HepG2 (cell line): ENCODE results near the gene CUL5. TPM values are rescaled to one million over a fixed set of nuclear protein-coding genes. Genes with fewer than 3 reads are reported as not detected.

Experiments
- ATAC-seq: fragments of 200-7000 bp; cut with Tn5 transposase; 3 replicates; pipeline ENCODE4 v1.9.1; 2020; ENCODE audit warnings: mild to moderate bottlenecking, moderate library complexity
- BruUV-seq: library from RNA; stranded (reverse); fragments of 400-500 nt; replicated peaks from 2 replicates; lab custom pipeline; 2021; lab: Mats Ljungman, UMichigan
- CTCF ChIA-PET: fragments of 300-600 bp; formaldehyde crosslinking; extraction: SDS; loops from one replicate; lab custom pipeline; 2021; ENCODE audit warnings: low total read pairs, inconsistent platforms, low intra/inter-chr PET ratio; lab: Yijun Ruan, JAX
- POLR2A ChIA-PET: fragments of 350-600 bp; sonication (Branson Sonifier 250); formaldehyde crosslinking; loops from one replicate; lab custom pipeline; 2020; ENCODE audit warnings: antibody characterized with exemption, inconsistent platforms; lab: Yijun Ruan, JAX
- DNase-seq: peaks from one replicate; pipeline ENCODE4 v3.0.0-alpha.2; 2015; ENCODE audit warnings: low spot score
- FAIRE-seq: peaks from 3 replicates; lab custom pipeline; 2011; peaks lifted over from hg19 to GRCh38; lab: Jason Lieb, UNC
- H2AFZ ChIP-seq: one replicate; pipeline ENCODE4 v1.6.1; 2011; ENCODE audit warnings: low read length, inconsistent platforms
- H3K27ac ChIP-seq: fragments of 300-600 bp; 3 replicates; pipeline ENCODE4 v1.8.0; 2011; ENCODE audit warnings: mixed run types, mild to moderate bottlenecking, mixed read lengths, low read length, inconsistent platforms; ENCODE audit not compliant: insufficient read depth; ENCODE audit errors: extremely low read length
- H3K27me3 ChIP-seq, 2 experiments: fragments of 200-600 bp in 1 of 2; 2 replicates in 1 of 2; 3 replicates in 1 of 2; pipeline versions ENCODE4 v1.6.0 to v1.8.0; 2011; ENCODE audit warnings: low read length in 2 of 2, mild to moderate bottlenecking in 2 of 2, moderate library complexity in 2 of 2, inconsistent platforms in 1 of 2; ENCODE audit not compliant: insufficient read depth in 2 of 2, control insufficient read depth in 1 of 2
- H3K36me3 ChIP-seq, 2 experiments: fragments of 200-600 bp in 1 of 2; replicated peaks in 1 of 2; 2 replicates in 1 of 2; 3 replicates in 1 of 2; pipeline versions ENCODE4 v1.5.1 to v1.8.0; 2011; ENCODE audit warnings: low read length in 2 of 2, inconsistent platforms in 1 of 2; ENCODE audit not compliant: insufficient read depth in 2 of 2, control insufficient read depth in 1 of 2
- H3K4me1 ChIP-seq: 2 replicates; pipeline ENCODE4 v1.5.1; 2012; ENCODE audit warnings: low read length, inconsistent platforms; ENCODE audit not compliant: insufficient read depth
- H3K4me2 ChIP-seq: 2 replicates; pipeline ENCODE4 v1.6.0; 2011; ENCODE audit warnings: low read depth, low read length, inconsistent platforms
- H3K4me3 ChIP-seq, 3 experiments: fragments of 200-600 bp in 1 of 3; sonication (generic), shearing (Covaris generic) in 1 of 3; replicated peaks in 1 of 3; 2 replicates each; pipeline ENCODE4 v1.5.1; 2011 to 2016; ENCODE audit warnings: low read length in 3 of 3, inconsistent platforms in 2 of 3, low read depth in 2 of 3, mild to moderate bottlenecking in 2 of 3, control low read depth in 1 of 3, mixed read lengths in 1 of 3; ENCODE audit not compliant: insufficient read depth in 1 of 3
- H3K79me2 ChIP-seq: one replicate; pipeline ENCODE4 v1.6.1; 2011; ENCODE audit warnings: low read length, inconsistent platforms; ENCODE audit not compliant: insufficient read depth
- H3K9ac ChIP-seq: 2 replicates; pipeline ENCODE4 v1.6.0; 2011; ENCODE audit warnings: mild to moderate bottlenecking, low read depth, low read length, inconsistent platforms; ENCODE audit not compliant: insufficient read depth
- H3K9me3 ChIP-seq: 2 replicates; pipeline ENCODE4 v1.5.1; 2012; ENCODE audit warnings: mild to moderate bottlenecking, low read length
- H4K20me1 ChIP-seq: 2 replicates; pipeline ENCODE4 v1.6.0; 2011; ENCODE audit warnings: inconsistent platforms, mild to moderate bottlenecking, low read length, moderate library complexity; ENCODE audit not compliant: insufficient read depth
- ARID3A ChIP-seq: IDR thresholded peaks from 2 replicates; pipeline ENCODE4 v1.6.1; 2012; ENCODE audit warnings: low read depth, low read length, improper control_type of control experiment
- BRD4 ChIP-seq: sonication (generic); formaldehyde crosslinking; IDR thresholded peaks from 2 replicates; pipeline ENCODE4 v1.4.0; 2020; ENCODE audit warnings: missing genetic modification reagents
- CREM ChIP-seq, 2 experiments: sonication (generic) in 1 of 2; formaldehyde crosslinking in 1 of 2; IDR thresholded peaks; 2 replicates each; pipeline versions ENCODE4 v1.4.0 to v1.6.1; 2016 to 2020; ENCODE audit warnings: antibody characterized with exemption in 1 of 2, mild to moderate bottlenecking in 1 of 2, missing genetic modification reagents in 1 of 2
- ETV6 ChIP-seq: sonication (generic); formaldehyde crosslinking; conservative IDR thresholded peaks from 2 replicates; pipeline ENCODE4 v1.4.0; 2020; ENCODE audit warnings: missing genetic modification reagents
- FOSL1 ChIP-seq: sonication (generic); formaldehyde crosslinking; IDR thresholded peaks from 2 replicates; pipeline ENCODE4 v1.9.0; 2021; ENCODE audit warnings: missing genetic modification reagents, borderline replicate concordance
- MED13 ChIP-seq: sonication (generic); formaldehyde crosslinking; IDR thresholded peaks from 2 replicates; pipeline ENCODE4 v1.5.0; 2020; ENCODE audit warnings: missing genetic modification reagents
- TAF15 ChIP-seq: fragments of 200-400 bp; formaldehyde crosslinking; IDR thresholded peaks from one replicate; pipeline ENCODE4 v1.6.1; 2018; ENCODE audit warnings: mild to moderate bottlenecking, low read depth, low read length; ENCODE audit not compliant: poor library complexity, severe bottlenecking
- TBL1XR1 ChIP-seq: fragments of 150-350 bp; IDR thresholded peaks from 2 replicates; pipeline ENCODE4 v1.6.1; 2014; ENCODE audit warnings: borderline replicate concordance, low read length; ENCODE audit not compliant: partially characterized antibody
- ZFP82 ChIP-seq: sonication (generic); formaldehyde crosslinking; IDR thresholded peaks from 2 replicates; pipeline ENCODE4 v1.5.1; 2020; ENCODE audit warnings: mild to moderate bottlenecking, missing genetic modification reagents, borderline replicate concordance
- ZNF18 ChIP-seq: sonication (generic); formaldehyde crosslinking; IDR thresholded peaks from 2 replicates; pipeline ENCODE4 v1.8.0; 2022; ENCODE audit warnings: mild to moderate bottlenecking, missing genetic modification reagents; ENCODE audit not compliant: insufficient replicate concordance
- ZNF570 ChIP-seq: sonication (generic); formaldehyde crosslinking; IDR thresholded peaks from 2 replicates; pipeline ENCODE4 v1.4.0; 2020; ENCODE audit warnings: mild to moderate bottlenecking, missing genetic modification reagents, borderline replicate concordance
- ZNF589 ChIP-seq: sonication (generic); formaldehyde crosslinking; conservative IDR thresholded peaks from 2 replicates; pipeline ENCODE4 v1.8.0; 2022; ENCODE audit warnings: mild to moderate bottlenecking, moderate library complexity, missing genetic modification reagents
- ZNF749 ChIP-seq: sonication (generic); formaldehyde crosslinking; IDR thresholded peaks from 2 replicates; pipeline ENCODE4 v1.8.0; 2022; ENCODE audit warnings: mild to moderate bottlenecking, missing genetic modification reagents, moderate library complexity, borderline replicate concordance
- ZNF766 ChIP-seq: sonication (generic); formaldehyde crosslinking; IDR thresholded peaks from 2 replicates; pipeline ENCODE4 v1.5.0; 2020; ENCODE audit warnings: missing genetic modification reagents, borderline replicate concordance
- WGBS: methylation state at CpG from one replicate; pipeline ENCODE4 v1.1.6; 2017; ENCODE audit warnings: low lambda C conversion rate; 5-methylcytosine and 5-hydroxymethylcytosine counted together
- in situ Hi-C: cut with HindIII; loops from 2 replicates; pipeline ENCODE4 v1.10.0; 2017; ENCODE audit warnings: low pct_unique_long_range_greater_than_20kb; ENCODE audit not compliant: extremely low pct_ligation_motif_present
- intact Hi-C: fragments of 100-400 bp; cut with micrococcal nuclease; formaldehyde crosslinking; loops from one replicate; pipeline ENCODE4 v1.10.0; 2022; ENCODE audit not compliant: unreplicated experiment
- polyA plus RNA-seq, 8 experiments: library from polyadenylated mRNA; depleted of rRNA in 3 of 8; stranded (reverse) in 7 of 8; unstranded in 1 of 8; fragments of >200 nt; fragmentation: Illumina TruSeq in 4 of 8; extraction: Trizol in 4 of 8; gene quantifications; 2 replicates each; pipeline versions ENCODE4 v1.2.1 to v1.2.3, GENCODE V29; 2011 to 2016; ENCODE audit warnings: low read depth in 4 of 8, missing spikeins in 1 of 8, mixed read lengths in 1 of 8; ENCODE audit not compliant: insufficient read depth in 1 of 8
- total RNA-seq, 5 experiments: library from RNA; depleted of rRNA; stranded (reverse); fragments of >200 nt; fragmentation: Illumina TruSeq; extraction: Trizol; gene quantifications; 2 replicates each; pipeline ENCODE4 v1.2.3, GENCODE V29; 2016; ENCODE audit warnings: low read depth in 1 of 5
- TF ChIP-seq, protein P1 (sequence below): sonication (generic); formaldehyde crosslinking; IDR thresholded peaks from 2 replicates; pipeline ENCODE4 v1.4.0; 2020; ENCODE audit warnings: mild to moderate bottlenecking, low read depth, missing genetic modification reagents
- TF ChIP-seq, protein P2 (sequence below): IDR thresholded peaks from 2 replicates; pipeline ENCODE4 v1.6.1; 2012; ENCODE audit warnings: inconsistent platforms
- TF ChIP-seq, protein P3 (sequence below): sonication (generic); formaldehyde crosslinking; IDR thresholded peaks from 2 replicates; pipeline ENCODE4 v1.5.0; 2020; ENCODE audit warnings: missing genetic modification reagents
- TF ChIP-seq, protein P4 (sequence below): sonication (generic); formaldehyde crosslinking; IDR thresholded peaks from 2 replicates; pipeline ENCODE4 v1.8.1; 2023; ENCODE audit warnings: mild to moderate bottlenecking, missing genetic modification reagents

CUL5 gene
- total and polyA plus RNA-seq, 2 of the 13 experiments (the other 11 are each of a cell fraction or from before 2014, with no cell fraction given): 7.0 to 24.7 TPM

- intact Hi-C loops: no loop called here
- over 99% methylated on average over 2 of the region's 2 CpGs for WGBS
- ATAC-seq: no peak
- in situ Hi-C loops: no loop called here
- no peaks in the 10 kb centered on the region for H3K9me3 ChIP-seq
- FAIRE-seq: no peak
- BruUV-seq: no TSS peak
- H3K4me1 ChIP-seq: no peaks in the 10 kb centered on the region
- TF ChIP-seq, protein P1, sequence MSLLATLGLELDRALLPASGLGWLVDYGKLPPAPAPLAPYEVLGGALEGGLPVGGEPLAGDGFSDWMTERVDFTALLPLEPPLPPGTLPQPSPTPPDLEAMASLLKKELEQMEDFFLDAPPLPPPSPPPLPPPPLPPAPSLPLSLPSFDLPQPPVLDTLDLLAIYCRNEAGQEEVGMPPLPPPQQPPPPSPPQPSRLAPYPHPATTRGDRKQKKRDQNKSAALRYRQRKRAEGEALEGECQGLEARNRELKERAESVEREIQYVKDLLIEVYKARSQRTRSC: no peak
- TF ChIP-seq BRD4 (CRISPR knock-in tag) (no peak), CREM (IDR thresholded peaks at IDR 0.05) (no peak), CREM (CRISPR knock-in tag; IDR thresholded peaks at IDR 0.05) (no peak), ETV6 (CRISPR knock-in tag) (no peak), FOSL1 (CRISPR knock-in tag) (no peak), TAF15 (no peak), ARID3A (no peak), ZNF18 (CRISPR knock-in tag) (no peak), ZNF589 (CRISPR knock-in tag) (no peak), ZFP82 (CRISPR knock-in tag) (no peak), ZNF766 (CRISPR knock-in tag) (no peak), MED13 (no peak), ZNF749 (no peak), ZNF570 (CRISPR knock-in tag) (no peak), TBL1XR1 (no peak)
- TF ChIP-seq, protein P2, sequence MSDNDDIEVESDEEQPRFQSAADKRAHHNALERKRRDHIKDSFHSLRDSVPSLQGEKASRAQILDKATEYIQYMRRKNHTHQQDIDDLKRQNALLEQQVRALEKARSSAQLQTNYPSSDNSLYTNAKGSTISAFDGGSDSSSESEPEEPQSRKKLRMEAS: no peak
- TF ChIP-seq, protein P3, sequence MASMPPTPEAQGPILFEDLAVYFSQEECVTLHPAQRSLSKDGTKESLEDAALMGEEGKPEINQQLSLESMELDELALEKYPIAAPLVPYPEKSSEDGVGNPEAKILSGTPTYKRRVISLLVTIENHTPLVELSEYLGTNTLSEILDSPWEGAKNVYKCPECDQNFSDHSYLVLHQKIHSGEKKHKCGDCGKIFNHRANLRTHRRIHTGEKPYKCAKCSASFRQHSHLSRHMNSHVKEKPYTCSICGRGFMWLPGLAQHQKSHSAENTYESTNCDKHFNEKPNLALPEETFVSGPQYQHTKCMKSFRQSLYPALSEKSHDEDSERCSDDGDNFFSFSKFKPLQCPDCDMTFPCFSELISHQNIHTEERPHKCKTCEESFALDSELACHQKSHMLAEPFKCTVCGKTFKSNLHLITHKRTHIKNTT (CRISPR knock-in tag): no peak
- TF ChIP-seq, protein P4, sequence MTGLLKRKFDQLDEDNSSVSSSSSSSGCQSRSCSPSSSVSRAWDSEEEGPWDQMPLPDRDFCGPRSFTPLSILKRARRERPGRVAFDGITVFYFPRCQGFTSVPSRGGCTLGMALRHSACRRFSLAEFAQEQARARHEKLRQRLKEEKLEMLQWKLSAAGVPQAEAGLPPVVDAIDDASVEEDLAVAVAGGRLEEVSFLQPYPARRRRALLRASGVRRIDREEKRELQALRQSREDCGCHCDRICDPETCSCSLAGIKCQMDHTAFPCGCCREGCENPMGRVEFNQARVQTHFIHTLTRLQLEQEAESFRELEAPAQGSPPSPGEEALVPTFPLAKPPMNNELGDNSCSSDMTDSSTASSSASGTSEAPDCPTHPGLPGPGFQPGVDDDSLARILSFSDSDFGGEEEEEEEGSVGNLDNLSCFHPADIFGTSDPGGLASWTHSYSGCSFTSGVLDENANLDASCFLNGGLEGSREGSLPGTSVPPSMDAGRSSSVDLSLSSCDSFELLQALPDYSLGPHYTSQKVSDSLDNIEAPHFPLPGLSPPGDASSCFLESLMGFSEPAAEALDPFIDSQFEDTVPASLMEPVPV (CRISPR knock-in tag): no peak
- H3K9ac ChIP-seq: no peak overlapping the region
- no peaks in the 10 kb centered on the region for H3K79me2 ChIP-seq
- H4K20me1 ChIP-seq: no peaks in the 10 kb centered on the region
- ChIA-PET CTCF (no interaction called here), POLR2A (no interaction called here)
- no peak overlapping the region for H3K4me3 ChIP-seq
- H3K4me2 ChIP-seq: no peak overlapping the region
- peaks cover 5 to 29% of the 10 kb centered on the region in 2 experiments for H3K36me3 ChIP-seq
- H2AFZ ChIP-seq: no peak overlapping the region
- H3K27me3 ChIP-seq: no peaks in the 10 kb centered on the region
- no peak for DNase-seq
- no peak overlapping the region for H3K27ac ChIP-seq
Measured at GRCh38 chr11:108063410-108063809, 54.7 kb downstream of the CUL5 start.
